Inflammatory macrophage (primary cell): ENCODE measurements around the gene DGCR8.

ENCODE experiments used
- DNase-seq, 2 donors: peaks; one replicate each; pipeline ENCODE4 v3.0.0-alpha.2; 2020 to 2022

DGCR8 gene

DNA sequence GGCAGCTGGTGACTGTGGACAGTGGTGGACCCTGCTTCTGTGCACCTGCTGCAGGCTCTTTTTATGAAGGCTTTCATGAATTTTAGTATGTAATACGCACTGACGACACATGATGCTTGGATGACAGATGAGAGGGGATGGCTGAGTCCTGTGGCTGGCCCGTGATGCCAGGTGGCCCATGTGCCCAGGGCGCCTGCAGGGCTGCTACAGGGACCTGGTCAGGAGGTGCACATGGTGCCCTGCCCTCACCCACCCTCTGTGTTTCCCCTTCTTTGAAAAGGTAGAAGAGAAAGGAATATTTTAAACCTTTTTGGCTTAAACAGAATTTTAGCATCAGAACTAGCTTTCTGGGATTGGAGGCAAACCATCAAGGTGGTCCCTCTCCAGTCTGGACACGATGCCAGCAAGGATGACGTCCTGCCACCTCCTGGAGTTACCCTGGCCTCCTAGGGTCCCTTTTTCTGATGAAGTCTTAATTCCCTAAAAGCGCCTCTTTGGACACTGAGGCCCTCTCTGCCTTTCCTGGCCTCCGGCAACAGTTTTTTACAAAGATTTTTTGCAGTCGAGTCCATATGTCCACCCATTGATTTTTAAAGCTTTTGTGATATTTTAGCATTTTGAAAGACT is 30.4 kb downstream of the DGCR8 start:
- DNase-seq = no peak

DNA sequence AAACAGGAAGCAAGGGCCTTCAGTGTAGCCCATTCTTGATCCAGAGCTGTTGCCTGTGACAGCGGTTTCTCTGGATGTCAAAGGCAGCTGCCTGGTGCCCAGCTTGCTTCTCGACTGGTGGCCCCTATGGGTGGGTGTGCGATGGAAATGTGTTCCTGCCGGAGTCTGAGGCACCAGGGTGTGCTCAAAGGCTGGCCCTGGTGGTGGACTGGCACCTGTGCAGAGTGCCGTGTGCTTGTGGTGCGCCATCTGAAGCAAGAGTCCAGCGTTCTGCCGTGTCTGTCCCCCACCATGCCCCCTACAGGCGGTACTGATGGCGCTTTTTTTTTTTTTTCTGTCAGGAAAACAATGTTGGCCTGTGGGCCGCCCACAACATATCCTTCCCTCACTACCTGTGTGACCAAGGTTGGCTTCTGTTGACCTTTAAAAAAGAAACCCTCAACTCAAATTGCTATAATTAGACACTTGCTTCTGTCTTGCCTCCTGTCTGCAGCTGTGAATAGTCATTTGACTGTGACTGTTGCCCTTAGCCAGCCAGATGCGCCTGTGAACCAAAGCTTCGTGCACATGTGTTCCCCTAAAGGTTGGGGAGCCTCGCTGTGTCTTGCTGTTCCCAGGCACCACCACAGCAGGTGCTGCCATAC is 31.1 kb downstream of the DGCR8 start:
- no peak for DNase-seq

DNA sequence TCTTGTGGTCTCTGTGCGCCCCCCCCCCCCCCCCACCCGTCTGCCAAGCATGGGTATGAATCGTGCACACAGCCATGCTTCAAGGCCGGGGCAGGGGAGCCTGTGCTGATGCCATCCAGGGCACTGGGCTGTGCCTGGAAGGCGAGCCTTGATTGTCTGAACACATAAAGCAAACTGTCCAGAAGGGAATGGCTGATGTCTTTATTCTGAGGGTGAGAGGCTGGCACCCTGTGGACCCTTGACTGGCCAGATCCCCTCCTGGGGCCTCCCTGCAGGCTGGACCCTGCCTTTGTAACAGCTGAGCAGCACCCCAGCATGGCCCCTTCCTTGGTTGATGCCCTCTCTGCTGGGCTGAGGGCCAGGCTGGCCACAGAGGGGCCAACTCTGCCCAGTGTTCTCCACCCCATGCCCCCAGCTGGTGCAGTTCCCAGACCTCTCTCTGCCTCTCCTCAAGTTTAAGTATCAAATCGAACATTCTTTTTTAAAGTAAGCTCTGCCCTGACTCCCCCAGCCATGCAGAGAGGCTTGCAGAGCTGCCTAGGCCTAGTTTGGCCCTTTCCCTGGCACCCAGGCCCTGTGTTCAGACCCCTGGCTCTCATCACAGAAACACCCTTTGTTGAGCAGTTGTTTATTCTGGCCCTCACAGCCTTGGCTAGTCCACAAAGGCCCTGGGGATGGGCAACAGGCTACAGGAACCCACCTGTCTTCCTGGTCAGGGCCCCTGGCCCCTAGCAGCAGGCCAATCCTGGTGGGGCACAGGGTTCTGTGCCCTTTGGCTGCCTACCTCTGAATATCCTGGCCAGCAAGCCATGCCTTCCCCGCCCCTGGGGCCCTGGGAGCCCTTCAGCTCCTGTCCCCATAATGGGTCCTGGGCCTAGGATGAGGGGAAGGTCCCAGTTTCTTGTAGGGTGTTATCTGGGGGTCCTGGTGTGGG is 31.9 kb downstream of the DGCR8 start:
- no peak for DNase-seq

DNA sequence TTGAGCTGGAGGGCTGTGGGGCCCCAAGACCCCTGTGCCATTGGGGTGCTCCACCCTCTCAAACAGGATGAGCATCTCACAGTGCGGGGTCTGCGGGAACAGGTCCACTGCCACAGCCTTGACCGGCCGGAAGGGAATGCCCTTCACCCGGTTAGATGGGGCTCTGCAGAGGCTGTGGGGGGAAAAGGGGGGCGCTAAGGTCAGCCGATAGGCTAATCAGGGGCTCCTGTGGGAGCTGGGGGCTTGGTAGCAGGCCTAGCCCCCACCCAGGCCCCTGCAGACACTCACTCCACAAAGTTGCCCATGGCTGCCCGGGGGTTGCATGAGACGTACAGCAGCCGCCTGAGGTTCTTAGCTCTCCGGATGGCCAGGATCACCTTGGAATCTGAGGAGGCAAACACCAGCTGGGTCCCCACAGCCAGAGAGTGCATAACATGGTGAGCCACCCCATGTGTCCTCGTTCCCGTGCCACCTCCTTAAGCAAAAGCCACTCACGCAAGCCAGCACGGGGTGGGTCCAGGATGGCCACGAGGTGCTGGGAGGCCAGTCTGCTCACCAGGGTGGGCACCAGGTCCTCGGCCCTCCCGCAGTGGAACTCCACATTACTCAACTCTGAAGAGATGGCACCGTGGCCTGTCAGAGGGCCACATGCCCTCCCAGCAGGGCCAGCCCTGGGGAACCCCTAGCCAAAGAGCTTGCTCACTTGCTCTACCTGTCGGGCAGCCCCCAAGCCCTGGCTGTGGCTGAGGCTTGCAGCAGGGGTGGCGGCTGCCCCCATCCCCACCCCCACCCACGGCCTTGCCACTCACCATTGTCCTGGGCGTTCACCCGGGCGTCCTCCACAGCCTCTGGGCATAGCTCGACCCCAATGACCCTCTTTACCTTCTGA is 32.8 kb downstream of the DGCR8 start:
- DNase-seq = no peak

DNA sequence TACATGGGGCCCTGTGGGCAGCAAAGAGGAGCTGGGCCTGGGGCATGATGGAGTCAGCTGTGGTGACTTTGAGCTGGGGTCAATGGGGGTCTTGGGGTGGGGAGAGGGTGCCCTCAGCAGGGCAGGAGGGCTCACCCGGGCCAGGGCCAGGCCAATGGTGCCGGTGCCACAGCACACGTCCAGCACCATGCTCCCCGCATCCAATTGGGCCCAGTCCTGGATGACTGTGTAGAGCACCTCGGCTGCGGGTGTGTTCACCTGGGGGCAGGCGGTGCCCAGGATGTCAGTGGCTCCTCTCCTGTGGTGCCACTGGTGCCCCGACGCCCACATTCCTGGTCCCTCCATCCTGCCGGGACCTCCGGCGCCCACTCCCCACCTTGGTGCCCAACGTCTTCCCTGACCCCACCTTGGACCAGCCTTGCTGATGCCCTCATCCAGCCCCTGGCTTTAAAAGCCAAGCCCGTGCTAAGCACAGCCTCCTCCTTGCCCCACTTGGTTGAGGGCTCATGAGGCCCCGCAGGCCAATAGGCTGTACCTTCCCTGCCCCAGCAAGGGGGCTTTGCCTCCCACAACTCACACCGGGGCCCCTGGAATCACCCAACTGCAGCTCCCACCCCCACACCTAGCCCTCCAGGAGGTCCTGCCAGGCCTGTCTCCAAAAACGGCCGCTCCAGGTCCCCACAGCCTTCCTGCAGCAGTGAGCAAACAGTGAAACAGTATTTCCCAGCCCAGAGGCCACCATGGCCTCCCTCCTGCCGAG is 33.7 kb downstream of the DGCR8 start:
- DNase-seq = no peak

DNA sequence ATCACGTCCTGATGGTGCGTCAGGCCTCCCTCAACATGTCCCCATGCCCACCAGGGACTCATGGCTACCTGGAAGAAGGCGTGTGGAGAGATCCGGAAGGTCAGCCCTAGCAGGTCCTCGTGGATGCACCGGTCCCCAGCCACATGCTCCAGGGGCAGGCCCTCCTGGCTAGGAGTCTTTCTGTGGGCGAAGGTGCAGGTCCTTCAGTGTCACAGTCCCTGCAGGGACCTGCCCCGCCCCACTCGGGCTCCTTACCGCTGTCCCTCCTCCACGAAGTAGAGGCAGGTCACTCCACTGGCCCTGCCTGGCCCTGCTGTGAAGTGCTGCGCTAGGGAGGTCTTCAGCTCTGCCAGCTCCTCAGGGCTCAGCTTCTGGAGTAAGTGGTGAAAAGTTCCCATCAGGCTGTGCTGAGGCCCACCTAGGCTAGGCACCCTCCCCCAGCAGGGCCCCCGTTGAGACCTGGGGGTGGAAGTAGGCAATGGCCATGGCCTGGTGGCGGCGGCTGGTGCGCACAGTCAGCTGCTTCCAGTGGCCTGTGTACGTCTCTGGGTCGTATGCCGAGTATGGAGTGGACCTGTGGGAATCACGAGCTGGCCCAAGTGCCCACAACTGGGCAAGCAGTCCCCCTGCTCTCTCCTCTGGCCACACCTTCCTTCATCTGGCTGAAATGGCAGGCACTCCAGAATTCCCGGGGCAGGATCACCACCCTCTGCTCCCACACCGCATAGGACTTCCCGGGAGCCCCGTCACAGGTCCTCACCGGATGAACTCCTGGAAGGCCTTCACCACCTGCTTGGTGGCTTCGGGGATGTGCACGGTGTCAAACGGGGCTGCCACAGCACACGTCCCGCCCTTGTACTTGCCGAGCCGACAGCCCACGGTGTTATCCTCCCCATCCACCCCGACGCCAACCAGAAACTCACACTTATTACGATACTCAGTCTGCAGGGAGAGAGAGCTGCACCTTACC is 34.8 kb downstream of the DGCR8 start:
- DNase-seq = no peak

DNA sequence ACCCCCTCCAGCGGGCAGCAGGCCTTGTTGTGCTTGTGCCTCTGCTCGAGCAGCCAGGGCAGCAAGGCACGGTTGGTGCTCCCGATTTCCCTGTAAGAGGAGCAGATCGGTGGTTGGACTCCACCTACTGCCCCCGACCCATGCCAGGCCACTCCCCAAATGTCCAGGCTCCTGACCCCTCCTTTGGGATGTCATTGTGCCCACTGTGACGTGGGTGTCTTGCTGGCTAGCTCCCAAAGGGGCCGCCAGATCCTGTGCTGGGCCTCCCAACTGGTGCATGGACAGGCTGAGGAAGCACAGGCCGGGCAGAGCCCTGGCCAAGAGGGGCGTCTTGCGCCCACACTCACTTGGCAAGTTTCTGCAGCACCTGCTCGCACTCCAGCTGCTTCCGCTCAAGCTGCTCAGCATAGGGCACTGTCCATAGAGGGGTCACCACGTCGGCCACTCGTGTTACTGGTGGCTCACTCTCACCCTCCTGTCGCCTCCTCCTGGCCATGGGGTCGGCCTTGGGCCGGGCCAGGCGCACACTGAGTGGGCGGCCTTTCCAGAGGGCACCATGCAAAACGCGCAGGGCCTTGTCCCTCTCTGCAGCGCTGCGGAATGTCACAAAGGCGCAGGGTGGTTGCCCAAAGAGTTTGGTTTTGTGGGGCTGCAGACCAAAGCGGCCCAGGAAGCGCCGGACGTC is 35.8 kb downstream of the DGCR8 start, which contains the start of gene RANBP1:
RANBP1 (plus strand) TSS at position 414 of the 685 bp plus-strand sequence; CDS start at position 495, 81 bp downstream.
- no peak for DNase-seq

DNA sequence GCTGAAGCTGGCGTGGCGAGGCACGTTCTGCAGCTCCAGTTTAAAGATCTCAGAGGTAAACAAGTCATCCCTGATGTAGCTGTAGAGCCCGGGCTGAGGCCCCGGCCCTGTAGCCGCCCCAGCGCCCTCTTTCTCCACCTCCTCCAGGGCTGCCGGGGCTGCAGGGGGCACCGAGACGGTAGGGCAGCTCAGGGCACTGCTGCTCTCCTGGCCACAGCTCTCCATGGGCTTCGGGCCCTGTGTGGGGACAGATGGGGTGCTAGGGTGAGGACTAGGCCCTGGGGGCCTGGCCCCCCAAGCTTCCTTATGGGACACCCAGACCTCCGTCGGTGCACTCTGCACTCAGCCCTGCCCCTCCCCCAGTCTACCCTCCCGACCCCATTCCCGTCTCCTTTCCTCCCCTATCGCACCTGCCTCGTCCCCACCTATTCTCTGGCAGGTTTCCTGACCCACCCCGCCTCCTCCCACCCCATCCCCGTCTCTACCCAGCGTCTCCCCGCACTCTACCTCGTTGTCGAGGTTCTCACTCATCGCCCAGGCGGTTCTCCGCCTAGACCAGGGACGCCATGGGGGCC is 36.4 kb downstream of the DGCR8 start:
- no peak for DNase-seq

DNA sequence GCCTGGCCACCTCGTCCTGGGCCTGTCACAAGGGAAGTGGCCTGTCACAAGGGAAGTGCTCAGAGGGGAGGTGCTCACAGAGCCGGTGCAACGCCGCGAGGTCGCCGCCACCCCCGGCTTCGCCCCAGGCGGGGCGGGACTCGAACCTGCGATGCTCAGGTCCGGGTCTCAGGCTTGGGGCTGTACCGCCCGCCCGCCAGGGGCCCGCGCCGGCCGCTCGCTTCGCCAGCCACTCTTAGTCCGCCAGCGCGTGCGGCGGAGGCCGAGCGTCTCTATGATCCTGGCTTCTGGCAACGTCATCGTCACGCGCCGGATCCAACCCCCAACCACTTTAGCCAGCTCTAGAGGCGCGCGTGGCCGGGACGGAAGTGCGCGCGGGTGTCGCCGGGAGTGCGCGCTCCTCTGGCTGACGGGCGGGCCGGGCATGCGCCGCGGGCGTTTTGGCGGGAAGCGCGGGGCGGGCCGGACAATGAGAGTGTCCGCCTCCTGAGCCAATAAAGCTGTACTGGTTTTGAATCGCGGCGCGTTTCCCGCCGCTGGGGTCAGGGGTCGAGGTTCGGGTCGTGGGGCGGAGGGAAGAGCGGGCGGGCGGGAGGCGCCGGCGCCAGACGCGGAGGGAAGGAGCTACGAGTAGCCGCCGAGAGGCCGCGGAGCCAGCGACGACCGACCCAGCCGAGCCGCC is 37.1 kb downstream of the DGCR8 start, which contains the start of gene TRMT2A:
TRMT2A (minus strand) TSS at position 276 of the 682 bp plus-strand sequence. CDS start 320 bp downstream, outside the sequence.
- DNase-seq = peak; percentile 98 to 99

DNA sequence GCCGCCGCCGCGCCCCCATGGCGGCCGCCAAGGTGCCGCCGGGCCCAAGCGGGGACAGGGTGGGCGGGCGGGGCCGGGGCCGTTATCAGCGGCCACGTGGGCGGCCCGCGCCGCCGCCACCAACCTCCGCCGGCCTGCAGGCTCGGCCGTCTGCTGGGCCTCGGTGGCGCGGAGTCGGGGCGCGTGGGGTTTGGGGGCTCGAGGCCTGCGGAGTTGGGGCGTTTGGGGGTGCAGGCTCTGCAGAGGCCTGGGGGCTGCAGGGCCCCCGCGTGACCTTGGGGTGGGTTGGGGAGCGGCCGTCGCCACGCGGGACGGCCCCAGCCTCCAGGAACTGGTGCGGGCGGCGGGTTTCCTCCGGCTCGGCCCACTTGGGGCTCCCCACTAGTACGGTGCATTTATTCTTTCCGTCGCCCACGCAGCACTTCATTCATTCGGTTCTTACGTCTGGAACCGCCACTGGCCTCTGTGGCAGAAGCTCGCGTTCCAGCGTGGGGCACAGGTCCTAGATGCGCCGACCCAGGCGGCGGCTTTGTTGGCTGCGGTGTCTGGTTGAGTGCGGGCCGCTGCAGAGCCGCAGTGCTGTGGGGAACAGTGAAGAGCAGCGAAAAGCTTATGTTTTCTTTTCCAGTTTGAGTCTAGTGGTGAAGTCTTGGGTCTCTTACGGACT is 37.7 kb downstream of the DGCR8 start:
- peak; percentile 52 to 68 for DNase-seq

DNA sequence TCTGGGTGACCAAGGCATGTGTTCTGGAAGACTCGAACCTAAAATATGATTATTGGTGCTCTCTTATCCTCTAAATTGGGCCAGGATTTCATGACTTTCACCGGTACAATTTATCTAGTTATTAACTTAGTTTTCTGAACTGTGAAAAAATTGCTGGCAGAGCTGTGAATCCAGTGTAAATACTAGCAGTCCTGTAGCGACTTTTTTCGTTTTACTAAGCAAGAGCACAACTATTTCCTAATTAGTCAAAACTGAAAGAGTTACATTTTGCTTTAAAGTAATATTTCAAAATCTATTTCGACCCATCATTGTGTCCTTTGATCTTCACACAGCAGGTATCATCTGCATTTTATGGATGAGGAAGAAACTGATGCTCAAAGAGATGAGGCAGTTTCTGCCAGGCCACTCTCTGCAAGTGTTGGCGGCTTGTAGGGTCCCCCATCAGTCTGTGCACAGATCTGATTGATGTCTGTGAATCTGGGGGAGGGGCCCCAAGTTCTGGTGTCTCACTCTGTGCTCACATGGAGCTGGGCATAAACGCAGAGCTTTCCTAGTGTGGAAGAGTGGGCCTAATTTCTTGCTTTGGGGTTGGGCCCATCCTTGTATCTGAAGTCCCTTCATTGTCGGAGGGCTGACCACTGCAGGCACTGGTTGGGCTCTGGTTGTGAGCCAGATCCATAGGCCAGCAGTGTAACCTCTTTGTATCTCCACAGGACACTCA is 38.4 kb downstream of the DGCR8 start:
- DNase-seq = no peak

DNA sequence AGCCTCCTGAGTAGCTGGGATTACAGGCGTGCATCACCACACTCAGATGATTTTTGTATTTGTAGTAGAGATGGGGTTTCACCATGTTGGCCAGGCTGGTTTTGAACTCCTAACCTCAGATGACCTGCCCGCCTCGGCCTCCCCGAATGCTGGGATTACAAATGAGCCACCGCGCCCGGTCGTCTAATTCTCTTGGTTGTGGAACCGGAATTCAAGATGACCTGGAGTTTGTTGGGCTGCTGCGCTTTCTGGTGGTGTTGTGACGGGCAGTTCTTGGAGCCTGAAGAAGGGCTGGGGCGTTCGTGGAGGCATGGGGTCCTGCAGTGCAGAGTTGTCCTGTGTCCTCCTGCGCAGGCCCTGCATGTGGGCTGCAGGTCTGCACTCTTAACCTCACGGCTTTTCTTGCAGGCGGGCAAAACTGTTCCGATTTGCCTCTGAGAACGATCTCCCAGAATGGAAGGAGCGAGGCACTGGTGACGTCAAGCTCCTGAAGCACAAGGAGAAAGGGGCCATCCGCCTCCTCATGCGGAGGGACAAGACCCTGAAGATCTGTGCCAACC is 41.9 kb downstream of the DGCR8 start:
- DNase-seq = no peak

DNA sequence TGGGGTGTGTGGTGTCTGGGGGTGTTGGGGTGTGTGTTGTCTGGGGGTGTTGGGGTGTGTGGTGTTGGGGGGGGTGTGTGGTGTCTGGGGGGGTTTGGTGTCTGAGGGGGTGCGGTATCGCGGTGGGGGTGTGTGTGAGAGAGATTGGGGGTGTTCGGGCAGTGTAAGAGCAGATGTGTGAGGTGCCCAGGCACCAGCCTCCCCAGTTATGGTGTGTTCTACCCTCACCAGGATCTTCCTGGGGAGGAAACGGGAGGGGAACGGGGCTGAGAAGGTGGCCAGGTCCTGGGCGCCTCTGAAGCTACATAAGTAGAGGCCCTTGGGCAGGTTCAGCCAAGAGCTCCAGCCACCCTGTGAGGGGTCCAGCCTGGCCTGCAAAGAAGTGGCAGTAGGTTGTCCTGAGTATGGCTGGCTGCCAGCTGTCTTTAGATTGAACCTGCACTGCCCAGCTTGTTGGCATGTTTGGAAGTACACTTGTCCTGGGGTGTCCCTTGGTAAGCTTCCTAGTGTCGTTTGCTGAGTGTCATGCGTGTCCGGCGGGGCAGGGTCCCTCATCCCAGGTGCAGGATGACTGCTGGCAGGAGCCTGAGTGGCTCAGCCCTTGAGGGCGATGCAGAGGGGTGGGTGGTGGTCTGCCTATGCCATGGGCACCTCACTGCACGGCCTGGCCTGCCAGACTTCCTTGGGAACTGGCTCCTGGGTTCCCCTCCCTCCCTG is 43.5 kb downstream of the DGCR8 start:
- no peak for DNase-seq

DNA sequence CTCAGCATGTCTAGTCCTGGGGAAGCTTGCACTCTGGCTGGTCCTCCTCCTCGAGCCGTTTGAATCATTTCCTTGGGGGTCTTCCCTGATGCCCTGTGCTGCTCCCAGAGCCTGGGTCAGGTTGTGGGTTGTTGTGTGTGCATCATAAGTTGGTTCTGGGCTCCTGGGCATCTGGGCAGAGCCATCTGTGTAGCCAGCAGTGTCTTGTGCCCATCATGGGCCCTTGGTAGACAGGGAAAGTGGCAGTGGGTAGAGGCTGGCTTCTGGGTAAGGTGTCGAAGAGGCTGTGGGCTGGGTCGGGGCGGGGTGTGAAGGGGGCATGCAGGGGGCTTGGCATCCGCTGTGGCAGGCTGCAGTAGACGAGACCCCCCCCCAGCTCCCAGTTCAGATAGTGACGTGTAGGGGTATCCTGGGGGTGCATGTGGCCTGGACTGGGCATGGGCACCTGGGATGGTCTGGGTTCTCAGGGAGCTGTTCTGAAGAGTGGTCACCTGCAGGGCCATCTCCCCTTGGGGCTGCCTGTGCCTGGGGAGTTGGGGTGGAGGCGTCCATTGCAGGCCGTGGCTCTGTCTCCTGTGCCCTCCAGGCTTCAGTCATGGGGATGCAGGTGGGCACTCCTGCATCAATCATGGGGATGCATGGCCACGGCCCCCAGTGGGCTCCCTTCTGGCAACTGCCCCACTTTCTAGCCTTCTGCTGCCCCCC is 44.2 kb downstream of the DGCR8 start:
- no peak for DNase-seq
